ENCODE measurements around the gene UVRAG. TPM values are rescaled to one million over a fixed set of nuclear protein-coding genes. Genes with fewer than 3 reads are reported as not detected.

The UVRAG gene
- total and polyA plus RNA-seq, 2 of the 4 experiments (the other 2 are of a cell fraction), result 5.6 to 10.9 TPM

DNA sequence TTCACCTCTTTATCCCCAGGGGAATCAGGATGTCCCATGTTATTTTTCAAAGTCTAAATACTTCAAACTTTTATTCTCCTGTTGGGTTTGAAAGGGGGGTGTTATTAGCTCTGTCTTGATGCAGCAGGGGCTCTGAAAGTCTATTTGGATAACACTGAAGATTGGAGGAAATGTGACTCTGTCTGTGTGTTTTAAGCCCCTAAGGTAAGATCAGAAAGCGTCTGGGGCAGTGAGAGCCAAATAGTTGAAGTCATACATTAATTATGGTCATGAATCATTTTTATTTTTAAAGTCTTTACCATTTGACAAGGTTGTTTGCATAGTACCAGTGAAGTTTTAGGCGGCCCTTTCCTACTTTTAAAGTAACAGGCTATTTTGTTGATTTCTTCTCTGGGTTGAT lies 139.0 kb downstream of the UVRAG start:
- intact Hi-C loops (cut with micrococcal nuclease), result no loop called here
- no CpG with 5 or more reads among the region's 2 CpGs for WGBS, 2 experiments (ENCODE audit: extremely low coverage in 2 of 2, insufficient read length in 1 of 2)
- no peaks in the 10 kb centered on the region for H3K27me3 ChIP-seq (ENCODE audit: control insufficient read depth, insufficient read depth, low read length)
- no peak overlapping the region for H2BK120ac ChIP-seq (ENCODE audit: low read depth, low read length)
- no peak overlapping the region for H4K8ac ChIP-seq (ENCODE audit: low read depth in 2 of 2, low read length in 2 of 2)
- H2BK15ac ChIP-seq (ENCODE audit: low read depth, low read length), result no peak overlapping the region
- no peak overlapping the region for H2AK9ac ChIP-seq (replicated peaks; ENCODE audit: low read depth, low read length, poor library complexity)
- no TSS peak for BruUV-seq (replicated peaks)
- ATAC-seq (ENCODE audit: low read depth) (no peak), DNase-seq (no peak)
- H2AFZ ChIP-seq (replicated peaks; ENCODE audit: low read length, poor library complexity), result no peak overlapping the region
- dilution Hi-C loops (cut with HindIII; ENCODE audit: low sequenced_read_pairs, unreplicated experiment), result no loop called here
- no peak overlapping the region for H3K4me3 ChIP-seq (ENCODE audit: insufficient read depth, low read depth, low read length)
- H3K9me1 ChIP-seq (ENCODE audit: insufficient read depth, low read length), result no peaks in the 10 kb centered on the region
- no peak overlapping the region for H3K18ac ChIP-seq (ENCODE audit: low read depth, low read length)
- no peak overlapping the region for H2BK20ac ChIP-seq (ENCODE audit: low read depth, low read length)
- no peak overlapping the region for H2BK5ac ChIP-seq (ENCODE audit: low read depth, low read length, poor library complexity, severe bottlenecking)
- H3K4ac ChIP-seq (ENCODE audit: low read depth, low read length), result no peak overlapping the region
- H2AK5ac ChIP-seq (ENCODE audit: low read depth, low read length), result no peak overlapping the region
- H3K4me2 ChIP-seq (ENCODE audit: low read depth, low read length), result no peak overlapping the region
- H4K20me1 ChIP-seq (ENCODE audit: insufficient read depth, low read length), result no peaks in the 10 kb centered on the region
- no peak overlapping the region for H3K23ac ChIP-seq (ENCODE audit: low read depth, low read length)
- TF ChIP-seq POLR2A (IDR thresholded peaks at IDR 0.05; ENCODE audit: low read depth, low read length) (no peak), USF2 (IDR thresholded peaks at IDR 0.05; ENCODE audit: low read depth, low read length) (no peak), CHD1 (IDR thresholded peaks at IDR 0.05; ENCODE audit: low read depth, low read length) (no peak), MXI1 (IDR thresholded peaks at IDR 0.05; ENCODE audit: borderline replicate concordance, low read depth, low read length) (no peak), MAZ (IDR thresholded peaks at IDR 0.05; ENCODE audit: borderline replicate concordance, low read depth, low read length) (no peak), RFX5 (IDR thresholded peaks at IDR 0.05; ENCODE audit: low read depth, low read length) (no peak), CEBPB (IDR thresholded peaks at IDR 0.05; ENCODE audit: low read depth, low read length) (no peak), CTCF (conservative IDR thresholded peaks at IDR 0.05; ENCODE audit: low read depth, low read length) (no peak), SMC3 (IDR thresholded peaks at IDR 0.05; ENCODE audit: low read depth, low read length) (no peak), RAD21 (IDR thresholded peaks at IDR 0.05; ENCODE audit: low read length) (no peak), RCOR1 (IDR thresholded peaks at IDR 0.05; ENCODE audit: insufficient replicate concordance, low read length) (no peak), BHLHE40 (IDR thresholded peaks at IDR 0.05; ENCODE audit: low read depth, low read length) (no peak), FOS (IDR thresholded peaks at IDR 0.05; ENCODE audit: low read depth, low read length) (no peak), NFE2L2 (IDR thresholded peaks at IDR 0.05; ENCODE audit: low read depth, low read length) (no peak), MAFK (IDR thresholded peaks at IDR 0.05; ENCODE audit: low read depth, low read length) (no peak)
- TF ChIP-seq, protein P1, sequence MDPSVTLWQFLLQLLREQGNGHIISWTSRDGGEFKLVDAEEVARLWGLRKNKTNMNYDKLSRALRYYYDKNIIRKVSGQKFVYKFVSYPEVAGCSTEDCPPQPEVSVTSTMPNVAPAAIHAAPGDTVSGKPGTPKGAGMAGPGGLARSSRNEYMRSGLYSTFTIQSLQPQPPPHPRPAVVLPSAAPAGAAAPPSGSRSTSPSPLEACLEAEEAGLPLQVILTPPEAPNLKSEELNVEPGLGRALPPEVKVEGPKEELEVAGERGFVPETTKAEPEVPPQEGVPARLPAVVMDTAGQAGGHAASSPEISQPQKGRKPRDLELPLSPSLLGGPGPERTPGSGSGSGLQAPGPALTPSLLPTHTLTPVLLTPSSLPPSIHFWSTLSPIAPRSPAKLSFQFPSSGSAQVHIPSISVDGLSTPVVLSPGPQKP (IDR thresholded peaks at IDR 0.05; ENCODE audit: borderline replicate concordance, low read depth, low read length), result no peak
- H4K91ac ChIP-seq (ENCODE audit: insufficient read depth, low read depth, low read length), result no peak overlapping the region
- H3K9ac ChIP-seq (ENCODE audit: low read depth, low read length), result no peak overlapping the region
- ChIA-PET CTCF (no interaction called here), POLR2A (ENCODE audit: unreplicated experiment) (no interaction called here)
- H3K4me1 ChIP-seq (ENCODE audit: control insufficient read depth, insufficient read depth, low read length), result no peaks in the 10 kb centered on the region
- no peaks in the 10 kb centered on the region for H3K9me3 ChIP-seq (ENCODE audit: control insufficient read depth, insufficient read depth, low read length)
- in situ Hi-C loops (cut with MboI; ENCODE audit: low sequenced_read_pairs), result no loop called here
- no peaks in the 10 kb centered on the region for H3K36me3 ChIP-seq (ENCODE audit: control insufficient read depth, insufficient read depth, low read length)
- H3K56ac ChIP-seq (ENCODE audit: extremely low read depth, insufficient read depth, low read length), result no peak overlapping the region
- no peak overlapping the region for H3K27ac ChIP-seq (ENCODE audit: insufficient read depth, low read length)
- H4K5ac ChIP-seq (ENCODE audit: low read depth, low read length), result no peak overlapping the region
- H3K79me1 ChIP-seq (ENCODE audit: low read depth in 1 of 2, low read length in 2 of 2), result peaks cover 3 to 8% of the 10 kb centered on the region in 2 experiments; a peak in 2 of 4 replicates
- H3K14ac ChIP-seq (replicated peaks; ENCODE audit: low read depth, low read length), result no peak overlapping the region

Measured in IMR-90 (cell line).